GM19463 (cell line): ENCODE measurements around the gene ACTBL2.
"Not testable (repeated sequence)": the region's sequence is repeated elsewhere in the genome, so short reads cannot be mapped to it uniquely, and the experiment has no call there.

Source experiments
- ATAC-seq: cut with Tn5 transposase; IDR thresholded peaks from one replicate; pipeline ENCODE4 v1.9.1; 2021; ENCODE audit warnings: mild to moderate bottlenecking, moderate library complexity; ENCODE audit not compliant: unreplicated experiment

The ACTBL2 gene

DNA sequence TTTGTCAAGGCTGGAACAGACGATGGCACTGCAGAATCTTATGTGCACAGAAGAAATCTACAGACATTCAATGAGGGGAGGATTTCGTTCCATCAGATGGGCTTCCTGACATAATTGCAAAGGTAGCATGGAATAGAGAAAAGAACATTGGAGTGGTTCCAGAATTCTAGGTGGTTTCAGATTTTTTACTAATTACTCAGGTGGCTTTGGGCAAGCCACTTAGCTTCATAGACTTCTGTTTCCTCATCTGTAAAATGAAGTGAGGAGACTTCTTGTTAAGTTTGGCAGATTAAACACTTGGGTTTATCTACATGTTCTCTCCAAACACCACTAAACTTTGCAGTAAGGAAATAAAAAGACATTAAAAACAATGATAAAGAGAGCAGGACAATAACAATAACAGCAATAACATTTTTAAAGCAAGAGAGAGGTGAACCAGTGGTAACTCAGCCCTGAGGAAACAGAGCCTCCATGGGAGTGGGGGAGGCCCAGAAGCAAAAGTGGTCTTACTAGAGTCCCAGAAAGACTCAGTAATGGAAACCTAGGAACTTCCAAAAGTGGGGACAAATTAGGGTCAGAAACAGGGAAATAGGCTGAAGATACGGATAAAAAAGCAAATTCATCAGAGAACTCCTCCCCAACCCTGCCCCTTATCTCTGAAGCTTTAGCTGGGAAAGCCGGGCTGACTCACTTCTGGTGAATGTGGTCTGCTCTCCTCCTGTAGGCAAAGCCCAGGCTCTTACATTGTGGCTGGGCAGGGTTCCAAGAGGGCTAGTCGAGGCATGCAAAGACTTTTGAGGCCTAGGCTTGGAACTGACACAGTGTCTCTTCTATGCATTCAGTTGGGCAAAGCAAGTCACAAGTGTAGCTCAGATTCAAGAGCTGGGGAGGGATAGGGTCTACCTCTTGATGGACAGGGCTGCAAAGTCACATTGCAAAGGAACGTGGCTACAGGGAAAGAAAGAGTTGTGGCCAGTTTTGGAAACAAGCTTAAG, 11.8 kb upstream of the ACTBL2 start:
- ATAC-seq, result peak; percentile 46

DNA sequence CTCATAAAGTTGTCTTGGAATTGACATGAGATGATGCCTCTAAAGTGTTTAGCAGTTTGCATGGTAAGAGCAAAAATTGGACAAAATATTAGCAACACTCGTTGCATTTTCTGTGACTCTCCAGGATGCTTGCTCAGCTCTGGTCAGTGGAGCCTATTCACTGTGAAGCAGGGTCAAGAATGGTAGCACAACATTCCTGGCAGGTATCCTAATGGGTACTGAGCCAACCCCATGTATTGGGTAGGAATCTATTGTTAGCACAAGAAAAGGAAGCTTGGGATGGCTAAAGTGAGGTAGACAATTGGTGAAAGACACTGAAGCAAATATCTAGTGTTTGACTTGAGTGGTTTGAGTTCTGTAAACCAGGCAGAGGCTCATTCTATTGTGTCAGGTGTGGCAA, 10.4 kb upstream of the ACTBL2 start:
- no peak for ATAC-seq

DNA sequence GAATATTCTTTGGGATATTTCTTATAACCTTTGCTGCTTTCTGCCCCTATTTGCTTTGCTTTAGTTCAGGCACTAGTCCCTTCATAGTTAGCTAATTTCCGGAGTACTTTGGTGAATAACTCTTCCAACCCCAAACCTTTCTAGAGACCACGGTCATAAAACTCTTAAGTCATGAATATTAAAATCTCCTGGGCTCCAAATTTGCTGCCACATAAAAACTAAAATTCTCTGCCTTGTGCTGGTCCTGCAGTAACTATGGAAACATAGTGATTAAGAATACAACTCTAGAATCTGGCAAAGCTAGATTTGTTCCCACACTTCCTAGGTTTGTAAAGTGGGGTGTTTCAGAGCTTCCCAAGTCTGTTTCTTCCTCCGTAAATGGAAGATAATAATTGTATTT, 10.0 kb upstream of the ACTBL2 start:
- no peak for ATAC-seq

DNA sequence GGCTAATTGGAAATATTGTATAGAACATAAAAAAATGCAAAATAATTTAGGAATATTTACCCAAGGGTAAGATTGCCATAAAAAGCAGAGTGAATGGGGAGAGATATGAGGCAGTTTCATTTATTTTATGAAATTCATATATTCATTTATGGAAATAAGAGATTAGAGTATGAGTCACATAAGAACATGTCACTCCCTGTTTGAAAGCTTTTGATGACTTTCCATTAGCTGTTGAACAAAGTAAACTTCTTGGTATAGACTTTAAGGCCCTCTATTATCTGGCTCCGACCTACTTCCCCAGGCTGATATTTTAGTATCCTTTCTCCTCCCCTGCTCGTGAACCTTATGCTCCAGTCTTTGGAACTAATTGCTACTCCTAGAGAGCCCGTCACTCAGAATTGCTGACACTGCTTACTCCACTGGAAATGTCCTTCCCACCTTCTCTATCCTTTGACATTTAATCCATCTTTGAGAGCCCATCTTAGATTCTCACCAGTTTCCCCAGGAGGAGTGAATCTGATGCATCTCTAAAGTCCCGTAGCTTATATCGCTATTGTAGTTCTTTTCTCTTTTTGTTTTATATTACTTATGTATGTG, 8.9 kb upstream of the ACTBL2 start:
- ATAC-seq, result no peak

DNA sequence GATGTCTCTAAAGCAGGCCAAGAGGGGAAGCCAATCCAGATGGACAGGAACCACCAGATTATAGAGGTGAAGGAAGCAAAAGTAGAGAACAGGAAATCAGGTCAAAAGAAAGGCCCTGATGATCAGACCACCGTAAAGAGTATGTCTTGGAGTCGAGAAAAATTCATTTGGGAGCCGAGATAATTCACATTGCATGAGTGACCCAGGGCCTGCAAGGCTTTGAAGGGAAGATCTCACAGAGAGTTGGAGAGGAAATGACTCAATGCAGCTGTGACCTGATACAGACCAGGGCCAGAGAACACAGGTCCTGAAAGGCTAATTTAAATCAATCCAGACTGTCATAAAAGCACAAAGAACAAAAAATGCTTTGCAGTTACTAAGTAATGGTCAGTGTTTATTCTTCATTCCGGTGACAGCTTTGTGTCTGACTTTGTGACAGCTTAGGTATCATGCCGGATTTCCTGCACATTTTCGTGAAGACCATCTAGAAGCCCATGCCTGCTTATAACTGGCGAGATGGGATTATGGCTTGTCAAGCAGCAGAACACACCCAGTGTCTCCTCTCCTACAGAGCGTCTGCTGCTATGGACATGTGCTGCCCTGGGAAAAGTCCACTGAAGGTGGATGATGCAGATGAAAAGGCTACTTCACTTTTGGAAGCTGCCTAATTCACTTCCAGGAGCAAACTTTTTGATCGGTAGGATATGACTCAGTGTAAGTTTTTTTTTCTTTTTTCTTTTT, 5.8 kb upstream of the ACTBL2 start:
- ATAC-seq, result no peak

DNA sequence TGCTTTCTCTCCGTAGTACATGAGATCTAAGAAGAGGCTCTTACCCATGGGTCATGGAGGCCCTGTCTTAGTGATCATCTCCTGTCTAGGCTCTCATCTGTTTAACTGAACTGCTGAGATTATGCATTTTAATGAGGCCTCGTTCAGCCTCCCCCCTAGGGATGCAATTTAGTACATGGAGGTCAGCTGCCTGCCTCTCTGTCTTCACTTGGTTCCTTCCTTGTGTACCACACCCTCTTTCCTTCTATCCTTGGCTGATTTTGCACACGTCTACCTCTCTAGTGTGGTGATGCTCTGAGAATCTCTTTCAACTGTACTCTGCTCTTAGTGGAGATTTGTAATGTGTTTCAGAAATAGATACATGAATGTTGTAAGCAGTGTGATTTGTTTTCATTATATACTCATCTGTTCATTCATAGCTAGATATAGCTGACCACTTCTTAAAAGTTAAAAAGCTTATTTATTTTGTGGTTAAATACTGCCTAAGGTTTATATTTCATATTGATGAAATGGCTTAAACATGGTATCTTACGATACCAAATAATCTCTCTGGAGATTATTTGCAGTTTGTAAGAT, 3.5 kb upstream of the ACTBL2 start:
- ATAC-seq, result no peak

DNA sequence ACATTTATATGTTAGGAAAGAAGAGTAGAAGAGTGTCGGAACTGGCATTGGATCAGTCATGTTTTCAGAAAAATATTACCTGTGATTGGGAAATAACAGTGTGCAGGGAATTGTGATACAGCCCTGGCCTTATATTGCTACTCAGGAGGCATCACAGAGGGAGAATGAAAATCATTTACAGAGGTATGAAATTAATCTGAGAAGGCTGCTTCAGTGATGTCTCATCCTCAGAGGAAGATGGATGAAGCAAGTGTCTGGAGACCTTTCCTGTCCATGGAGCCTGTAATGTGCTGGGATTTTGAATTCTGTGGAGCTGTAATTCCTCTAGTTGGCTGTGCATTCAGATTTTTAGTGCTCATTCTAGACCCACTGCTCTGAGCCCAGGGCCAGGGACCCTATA, 3.8 kb downstream of the ACTBL2 start:
- no peak for ATAC-seq

DNA sequence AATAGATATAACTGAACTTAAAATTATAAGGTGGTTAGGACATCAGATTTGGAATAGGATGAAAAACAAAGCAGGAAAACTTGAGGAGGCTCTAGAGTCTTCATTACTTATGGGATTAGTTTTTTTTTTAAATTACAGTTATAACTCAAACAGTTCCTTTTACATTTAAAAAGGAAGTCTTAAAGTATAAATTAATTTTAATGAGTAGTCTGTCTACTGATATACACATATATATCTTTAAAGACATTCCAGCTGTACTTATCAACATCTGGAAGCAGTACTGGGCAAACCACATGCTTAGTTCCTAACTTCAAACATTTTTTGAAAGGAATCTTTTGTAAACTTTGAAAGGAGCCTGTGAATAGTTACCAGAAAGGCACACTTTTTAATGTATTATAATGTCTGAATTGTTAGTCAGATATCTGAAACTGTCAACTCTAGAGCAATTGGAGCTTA, 6.0 kb downstream of the ACTBL2 start:
- ATAC-seq, result no peak

DNA sequence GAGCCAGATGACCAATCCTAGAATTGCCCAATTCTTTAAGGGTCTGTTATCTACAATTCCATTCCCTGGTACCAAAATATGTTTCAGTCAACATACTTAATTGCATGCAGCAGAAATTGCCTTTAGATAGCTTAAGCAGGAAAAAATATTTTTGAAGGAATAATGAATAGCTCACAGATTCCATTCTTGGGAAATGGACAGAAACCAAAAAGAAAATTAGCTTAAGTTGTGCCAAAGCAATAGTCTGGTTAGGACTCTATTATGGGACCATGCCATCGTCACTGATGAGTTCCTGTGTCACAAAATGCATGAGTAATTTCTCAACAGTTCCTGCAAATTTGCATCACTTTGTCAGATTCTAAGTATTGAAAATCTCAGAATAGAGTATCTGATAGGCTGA, 12.3 kb downstream of the ACTBL2 start:
- no peak for ATAC-seq

DNA sequence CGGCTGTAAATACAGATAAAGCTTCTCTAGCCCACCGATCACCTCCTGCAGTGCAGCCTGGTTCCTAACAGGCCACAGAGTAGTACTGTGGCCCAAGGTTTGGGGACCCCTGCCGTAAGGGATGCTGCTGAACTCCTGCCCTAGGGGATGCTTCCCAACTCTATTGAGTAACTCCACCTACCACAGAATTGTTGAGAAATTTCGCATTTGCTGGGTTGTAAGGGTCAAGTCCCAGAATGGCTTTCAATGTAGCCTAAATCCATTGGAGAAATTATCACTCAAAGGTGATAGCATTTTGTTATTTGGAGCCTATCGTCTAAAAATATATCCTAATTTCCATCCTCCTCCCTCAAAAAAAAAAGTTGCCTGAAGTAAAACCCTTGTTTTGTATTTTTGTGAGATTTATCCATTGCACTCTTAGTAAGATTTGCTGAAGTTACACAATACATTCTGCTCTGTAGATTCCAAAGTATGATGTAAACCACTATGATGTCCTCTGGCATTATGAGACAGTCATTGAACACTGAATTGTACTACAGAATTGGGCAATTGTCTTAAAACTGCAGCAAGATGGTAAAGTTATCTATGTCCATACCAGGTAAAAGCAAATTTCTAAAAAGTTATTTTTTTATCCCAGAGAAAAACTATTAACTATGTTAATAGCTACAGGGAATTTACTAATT, 14.0 kb downstream of the ACTBL2 start:
- no peak for ATAC-seq

DNA sequence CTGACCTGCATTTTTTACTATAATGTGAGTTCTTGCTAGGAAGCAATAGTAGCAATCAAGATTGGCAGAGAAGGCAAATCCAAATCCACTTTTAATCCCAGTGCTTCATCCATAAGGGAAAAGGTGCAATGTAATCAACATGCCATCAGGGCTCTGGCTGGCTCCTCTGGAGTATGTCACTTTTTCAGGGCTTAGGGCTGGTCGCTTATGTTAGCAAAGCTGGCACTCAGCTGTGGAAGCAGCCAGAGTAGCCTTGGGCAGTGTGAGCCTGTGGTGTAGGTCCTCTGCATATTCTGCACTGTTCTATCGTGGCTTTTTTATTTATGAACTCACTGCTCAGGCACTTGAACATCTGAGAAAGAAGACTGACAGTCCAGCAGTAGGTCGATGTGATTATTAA, 16.1 kb downstream of the ACTBL2 start:
- ATAC-seq, result no peak

DNA sequence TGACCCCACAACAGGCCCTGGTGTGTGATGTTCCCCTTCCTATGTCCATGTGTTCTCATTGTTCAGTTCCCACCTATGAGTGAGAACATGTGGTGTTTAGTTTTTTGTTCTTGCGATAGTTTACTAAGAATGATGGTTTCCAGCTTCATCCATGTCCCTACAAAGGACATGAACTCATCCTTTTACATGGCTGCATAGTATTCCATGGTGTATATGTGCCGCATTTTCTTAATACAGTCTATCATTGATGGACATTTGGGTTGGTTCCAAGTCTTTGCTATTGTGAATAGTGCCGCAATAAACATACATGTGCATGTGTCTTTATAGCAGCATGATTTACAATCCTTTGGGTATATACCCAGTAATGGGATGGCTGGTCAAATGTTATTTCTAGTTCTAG, 22.6 kb downstream of the ACTBL2 start:
- ATAC-seq, result not testable (repeated sequence)

DNA sequence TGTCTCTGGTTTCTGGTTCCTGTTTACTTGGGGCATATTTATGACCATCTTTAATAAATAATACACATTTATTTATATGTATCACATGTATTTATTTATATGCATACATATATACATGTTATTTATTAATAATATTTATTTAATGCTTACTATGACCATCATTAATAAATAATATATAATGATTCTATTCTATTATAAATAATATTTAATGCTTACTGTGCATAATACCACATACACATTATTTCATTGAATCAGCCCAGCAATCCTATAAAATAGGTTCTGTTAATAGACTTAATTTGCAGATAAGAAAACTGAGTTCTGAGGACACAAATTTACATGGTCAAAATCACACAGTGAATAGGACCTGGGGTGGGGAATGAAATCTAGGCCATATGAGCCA, 24.2 kb downstream of the ACTBL2 start:
- ATAC-seq, result no peak

DNA sequence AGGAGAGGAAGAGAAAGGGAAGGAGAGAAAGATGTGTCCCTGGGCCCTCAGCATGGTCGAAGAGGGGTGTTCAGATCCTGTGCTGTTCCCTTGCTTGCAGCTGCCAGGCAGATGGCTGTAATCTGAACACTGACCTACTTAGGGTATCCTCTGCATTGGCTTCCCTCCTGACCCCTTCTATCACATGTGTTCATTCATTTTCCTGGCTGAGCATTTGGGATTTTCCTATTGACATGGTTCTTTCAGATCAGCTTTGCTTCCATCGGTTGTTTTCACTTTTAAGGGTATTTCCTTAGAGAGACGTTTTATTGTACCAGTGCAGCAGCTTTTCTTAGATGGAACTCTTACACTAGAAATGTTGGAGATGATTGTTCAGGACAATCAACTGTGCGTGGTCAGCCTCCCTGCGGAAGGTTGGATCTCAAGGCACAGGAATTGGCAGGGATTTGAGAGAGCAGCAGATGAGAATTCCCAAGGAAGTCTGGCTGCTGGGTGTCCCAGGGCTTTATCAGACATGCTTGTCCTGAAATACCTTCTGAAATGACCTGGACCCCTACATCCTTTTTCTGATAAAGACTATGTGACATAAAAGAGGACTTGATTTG, 26.0 kb downstream of the ACTBL2 start:
- ATAC-seq, result no peak

DNA sequence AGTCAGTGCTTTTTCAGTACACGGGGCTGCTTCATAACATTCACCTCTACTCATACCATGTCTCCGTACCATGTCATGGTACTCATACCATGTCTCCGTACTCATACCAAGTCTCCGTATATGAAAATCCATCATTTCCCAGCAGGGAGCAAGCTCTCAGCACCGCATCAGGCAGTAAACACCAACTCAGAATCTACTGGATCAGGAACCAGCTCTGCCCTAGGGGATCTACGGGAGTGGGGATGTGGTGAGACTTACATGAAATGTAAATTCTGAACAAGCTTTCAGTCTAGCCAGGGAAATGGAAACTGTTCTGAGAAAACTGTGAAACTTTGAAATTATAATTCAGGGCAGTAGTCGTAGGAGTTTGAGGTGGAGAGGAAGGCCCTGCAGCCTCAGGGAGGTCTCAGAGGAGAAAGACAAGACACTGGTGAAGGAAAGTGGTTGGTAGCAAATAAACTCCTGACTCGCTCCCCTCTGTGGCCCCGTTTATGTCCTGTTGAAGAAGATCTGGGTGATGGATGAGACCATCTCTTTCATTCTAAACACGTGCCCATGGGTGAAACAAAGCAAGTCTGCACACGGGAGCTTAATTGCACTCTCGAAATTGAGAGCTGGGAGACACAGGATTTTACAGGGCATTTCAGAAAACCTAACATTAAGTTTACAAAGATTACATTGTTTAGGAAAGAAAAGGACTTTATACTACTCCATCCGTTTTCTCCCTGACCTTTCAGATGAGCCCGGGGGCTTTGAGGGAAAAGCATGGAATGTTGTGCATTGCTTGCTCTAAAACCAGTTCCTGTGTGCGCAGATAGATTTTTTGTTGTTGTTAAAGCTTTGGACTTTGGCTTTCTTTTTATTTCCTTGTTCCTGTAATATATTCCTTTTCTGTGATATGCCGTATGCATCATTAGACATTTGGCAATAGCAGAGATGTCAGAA, 26.8 kb downstream of the ACTBL2 start:
- no peak for ATAC-seq

DNA sequence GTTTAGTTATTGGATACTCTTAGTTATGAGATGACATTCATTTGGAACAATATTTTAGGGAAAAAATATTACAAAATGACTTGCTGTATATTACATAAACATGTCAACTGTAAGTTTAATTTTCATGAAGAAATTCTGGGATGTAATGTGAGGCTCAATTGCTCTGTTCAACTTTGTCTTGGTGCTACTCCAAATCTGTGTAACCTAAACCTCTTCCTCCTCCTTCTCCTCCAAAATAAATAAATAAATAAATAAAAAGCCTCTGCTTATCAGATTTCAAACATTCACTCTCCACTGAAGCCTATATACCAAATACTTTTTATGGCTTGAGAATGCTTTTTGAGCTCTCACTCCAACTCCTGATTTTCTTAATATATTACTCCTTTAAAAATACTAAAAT, 27.7 kb downstream of the ACTBL2 start:
- ATAC-seq, result no peak

DNA sequence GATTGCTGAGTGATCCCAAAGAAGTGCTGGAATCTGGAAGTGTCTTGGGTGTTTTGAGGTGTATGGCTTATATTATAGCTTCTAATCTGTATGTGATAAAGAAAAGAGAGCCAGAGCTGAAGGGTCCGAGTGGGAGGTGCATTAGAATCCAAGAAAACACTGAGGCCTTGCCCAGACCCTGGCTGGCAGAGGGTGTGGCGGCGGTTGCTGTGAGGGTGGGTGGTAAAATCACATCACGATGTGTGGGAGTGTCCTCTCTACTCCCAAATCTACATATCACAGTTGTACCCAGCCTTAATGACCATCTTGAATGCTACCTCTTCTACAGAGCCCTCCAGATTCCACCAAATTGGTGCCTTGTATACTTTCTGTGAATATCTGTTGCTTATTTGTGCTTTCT, 28.9 kb downstream of the ACTBL2 start:
- ATAC-seq, result no peak

DNA sequence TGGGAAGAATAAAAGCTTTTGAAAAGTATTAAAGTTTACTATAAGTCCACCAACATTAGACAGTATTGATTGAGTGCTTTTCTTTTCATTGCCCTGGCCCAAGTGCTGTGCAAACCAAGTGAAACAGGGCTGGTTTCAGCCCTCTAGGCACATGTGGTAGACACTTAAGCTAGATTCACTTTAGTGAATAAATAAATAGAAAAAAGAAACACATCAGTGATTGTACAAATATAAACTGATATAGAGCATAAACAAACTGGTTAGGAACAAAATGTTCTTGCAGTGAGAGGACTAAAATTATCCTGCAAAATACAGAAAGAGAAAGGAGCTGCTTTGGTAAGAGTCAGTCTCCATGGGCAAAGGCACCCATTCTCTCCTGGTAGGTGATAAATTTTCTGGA, 29.7 kb downstream of the ACTBL2 start:
- ATAC-seq, result no peak
